ENCODE results near the gene FHIP1B.
A peak's percentile ranks its signal among the peaks of the same experiment; 100 is the strongest.
"Not testable (repeated sequence)": the region's sequence is repeated elsewhere in the genome, so short reads cannot be mapped to it uniquely, and the experiment has no call there.

FHIP1B gene

DNA sequence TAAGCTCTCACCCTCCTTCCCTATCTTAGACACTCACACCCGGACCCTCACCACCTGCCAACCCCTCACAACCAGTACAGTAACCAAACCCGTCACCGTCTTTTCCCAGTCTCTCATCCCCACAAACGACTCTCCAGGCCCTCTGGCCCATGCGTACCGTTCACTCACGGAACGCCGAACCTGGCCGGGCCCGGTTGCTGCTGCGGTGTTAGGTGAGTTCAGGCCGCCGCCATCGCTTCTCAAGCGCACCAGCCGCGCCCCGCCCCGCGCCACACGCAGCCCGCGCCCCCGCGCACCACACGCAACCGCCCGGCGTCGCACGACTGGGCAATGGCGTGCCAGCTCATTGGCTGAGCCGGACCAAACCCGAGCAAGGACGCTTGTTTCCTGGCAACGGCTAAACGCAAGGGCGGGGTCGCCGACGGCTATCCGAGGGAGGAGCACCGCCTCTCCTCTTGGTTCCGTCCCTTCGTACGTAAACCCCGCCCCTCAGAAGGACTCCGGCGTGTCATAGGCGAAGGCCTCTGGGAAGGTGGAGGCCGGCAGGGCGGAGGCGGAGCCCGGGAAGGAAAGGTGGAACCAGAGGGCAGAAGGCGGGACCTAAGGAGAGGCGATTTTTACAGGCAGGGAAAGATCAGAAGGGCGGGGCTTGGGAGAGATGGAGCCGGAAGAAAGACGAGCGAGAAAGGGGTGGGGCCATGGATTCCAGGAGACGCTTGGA lies at the start of gene FHIP1B:
Gene FHIP1B, minus strand, starts transcription at position 250 of the 721 bp plus-strand sequence. CDS start 10,120 bp downstream, outside the sequence.
- DNase-seq = peak; percentile 100

DNA sequence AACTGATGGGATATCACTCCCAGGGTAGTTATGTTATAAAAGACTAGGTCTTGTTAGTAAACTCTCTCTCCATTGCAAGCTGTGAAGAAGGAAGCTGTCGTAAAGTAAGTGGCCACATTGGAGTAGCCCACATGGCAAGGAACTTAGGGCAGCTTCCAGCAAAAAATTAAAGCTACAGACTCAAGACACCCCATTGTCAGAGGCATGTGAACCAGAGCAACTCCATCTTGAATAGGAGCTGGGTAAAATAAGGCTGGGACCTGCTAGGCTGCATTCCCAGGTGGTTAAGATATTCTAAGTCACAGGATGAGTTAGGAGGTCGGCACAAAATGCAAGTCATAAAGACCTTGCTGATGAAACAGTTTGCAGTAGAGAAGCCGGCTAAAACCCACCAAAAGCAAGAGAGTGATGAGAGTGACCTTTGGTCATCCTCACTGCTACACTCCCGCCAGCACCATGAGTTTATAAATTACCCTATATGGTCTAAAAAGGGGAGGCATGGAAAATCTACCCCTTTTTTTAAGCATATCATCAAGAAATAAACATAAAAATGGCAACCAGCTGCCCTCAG lies 49.1 kb upstream of the FHIP1B start:
- no peak for DNase-seq

- not testable (repeated sequence) for DNase-seq
Measured at GRCh38 chr11:6280809-6281208, 46.4 kb upstream of the FHIP1B start.

DNA sequence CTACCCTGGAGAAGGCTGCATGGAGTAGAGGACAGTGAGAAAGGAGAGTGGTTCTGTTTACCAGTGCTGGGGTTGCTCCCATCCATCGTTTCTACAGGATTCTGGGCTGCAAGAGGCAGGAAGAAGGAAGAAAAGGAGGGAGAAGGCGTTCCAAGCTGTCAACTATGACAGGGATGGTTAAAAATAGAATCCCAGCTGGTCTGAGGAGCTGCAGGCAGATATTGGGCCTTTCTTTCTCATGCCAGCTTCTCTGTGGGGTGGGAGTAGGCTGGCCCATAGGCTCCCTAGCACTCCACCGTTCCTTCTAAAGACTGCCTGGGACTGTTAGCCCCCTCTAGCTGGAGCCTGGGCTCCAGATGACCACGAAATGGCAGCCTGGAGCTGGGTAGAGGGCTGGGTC lies 38.8 kb upstream of the FHIP1B start:
- DNase-seq = no peak

DNA sequence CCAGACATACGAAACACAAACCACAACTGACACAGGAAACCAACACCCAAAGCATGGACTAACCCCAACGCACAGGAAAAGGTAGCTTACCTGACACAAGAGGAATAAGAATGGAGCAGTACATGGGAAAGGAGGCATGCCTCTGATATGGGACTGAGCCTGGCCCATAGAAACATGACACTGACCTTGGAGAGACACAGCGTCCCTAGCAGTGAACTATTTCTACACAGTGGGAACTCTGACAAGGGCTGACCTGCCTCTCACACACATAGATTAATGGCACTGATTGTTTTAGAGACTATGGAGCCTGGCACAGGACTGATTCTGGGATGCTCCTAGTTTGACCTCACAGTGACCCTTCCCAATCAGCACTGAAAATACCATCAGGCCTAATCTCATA lies 37.2 kb upstream of the FHIP1B start:
- no peak for DNase-seq

DNA sequence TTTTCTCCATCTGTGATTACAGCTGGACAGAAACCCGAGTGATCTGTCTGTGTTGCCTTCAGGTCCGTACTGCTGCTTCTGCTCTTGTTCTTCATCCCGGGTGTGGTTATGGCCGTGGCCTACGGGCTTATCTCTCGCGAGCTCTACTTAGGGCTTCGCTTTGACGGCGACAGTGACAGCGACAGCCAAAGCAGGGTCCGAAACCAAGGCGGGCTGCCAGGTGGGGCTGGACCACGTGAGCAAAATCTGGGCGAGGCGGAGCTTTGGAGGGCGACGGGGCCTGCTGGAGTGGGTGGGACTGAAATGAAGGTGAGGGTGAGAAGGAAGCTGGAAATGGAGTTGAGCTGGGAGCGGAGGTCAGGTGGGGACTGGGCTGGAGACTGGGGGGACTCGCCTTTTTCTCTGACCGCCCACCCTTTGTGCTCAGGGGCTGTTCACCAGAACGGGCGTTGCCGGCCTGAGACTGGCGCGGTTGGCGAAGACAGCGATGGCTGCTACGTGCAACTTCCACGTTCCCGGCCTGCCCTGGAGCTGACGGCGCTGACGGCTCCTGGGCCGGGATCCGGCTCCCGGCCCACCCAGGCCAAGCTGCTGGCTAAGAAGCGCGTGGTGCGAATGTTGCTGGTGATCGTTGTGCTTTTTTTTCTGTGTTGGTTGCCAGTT lies 36.3 kb upstream of the FHIP1B start:
- DNase-seq = no peak

DNA sequence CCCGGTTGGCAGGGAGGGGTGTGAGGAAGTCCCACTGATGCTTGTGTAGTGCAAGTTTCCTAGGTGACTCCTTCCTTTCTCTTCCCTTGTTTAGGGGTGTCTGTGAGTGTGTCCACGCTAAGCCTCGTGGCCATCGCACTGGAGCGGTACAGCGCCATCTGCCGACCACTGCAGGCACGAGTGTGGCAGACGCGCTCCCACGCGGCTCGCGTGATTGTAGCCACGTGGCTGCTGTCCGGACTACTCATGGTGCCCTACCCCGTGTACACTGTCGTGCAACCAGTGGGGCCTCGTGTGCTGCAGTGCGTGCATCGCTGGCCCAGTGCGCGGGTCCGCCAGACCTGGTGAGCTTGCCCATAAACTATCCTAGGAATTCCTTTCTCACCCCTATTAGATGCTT lies 35.6 kb upstream of the FHIP1B start:
- DNase-seq = no peak

- no peak for DNase-seq
Measured at GRCh38 chr11:6268820-6269219, 34.4 kb upstream of the FHIP1B start.

DNA sequence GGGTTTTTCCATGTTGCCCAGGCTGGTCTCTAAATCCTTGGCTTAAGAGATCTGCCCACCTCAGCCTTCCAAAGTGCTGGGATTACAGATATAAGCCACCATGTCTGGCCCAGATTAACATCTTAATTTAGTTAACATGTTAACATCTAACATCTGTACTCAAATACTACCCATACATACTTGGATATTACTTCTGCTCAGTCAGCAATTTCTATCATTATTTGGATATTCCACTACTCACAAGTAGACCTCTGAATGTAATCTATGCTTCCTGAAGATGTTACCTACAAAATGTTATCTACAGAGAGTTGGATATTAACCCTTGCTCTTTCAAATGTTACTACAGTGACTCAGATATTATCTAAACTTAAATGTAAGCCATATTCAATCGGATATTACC lies 29.2 kb upstream of the FHIP1B start:
- no peak for DNase-seq

- DNase-seq = no peak
Measured at GRCh38 chr11:6260207-6260726, 25.8 kb upstream of the FHIP1B start.

DNA sequence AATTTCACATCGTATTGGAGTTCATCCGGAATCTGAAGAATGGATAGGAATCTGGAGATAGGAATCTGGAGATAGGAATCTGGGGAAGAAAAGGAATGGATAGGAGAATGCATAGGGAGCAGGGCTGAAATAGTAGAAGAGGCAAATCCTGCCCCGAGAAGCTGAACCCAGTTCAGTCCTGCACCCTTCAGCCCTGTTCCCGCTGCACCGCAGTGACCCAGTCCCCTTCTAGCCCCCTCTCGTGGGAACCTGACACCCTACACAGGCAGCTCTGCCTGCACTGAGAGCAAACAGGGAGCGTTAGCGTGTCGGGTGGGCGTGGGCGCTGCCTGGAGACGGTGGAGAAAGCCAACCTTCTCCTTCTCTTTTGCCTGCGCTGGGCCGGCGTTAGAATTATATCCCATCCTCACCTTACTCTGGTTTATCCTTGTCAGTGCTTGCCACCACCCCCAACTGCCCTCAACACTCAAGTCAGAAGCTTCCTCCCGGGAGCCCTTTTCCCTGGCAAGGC lies 24.2 kb upstream of the FHIP1B start:
- DNase-seq = no peak

DNA sequence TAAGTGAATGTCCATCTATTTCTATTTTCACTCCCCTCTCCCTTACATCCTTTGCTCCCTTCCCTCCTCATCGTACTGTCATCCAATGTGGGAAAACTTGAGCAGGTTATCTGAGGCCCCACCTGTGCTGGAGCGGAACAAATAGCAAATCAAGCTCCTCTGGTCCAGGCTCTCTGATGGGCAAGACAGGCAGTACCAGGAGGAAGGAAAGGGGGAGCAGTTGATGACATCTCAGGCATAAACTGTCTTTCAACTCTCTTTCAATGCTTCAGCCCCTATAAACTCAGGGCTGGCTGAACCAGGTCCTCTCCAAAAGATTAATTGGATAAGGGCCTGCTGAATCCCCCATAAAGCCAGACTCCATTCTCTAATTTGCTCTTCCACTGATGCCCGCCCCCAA lies 23.7 kb upstream of the FHIP1B start:
- no peak for DNase-seq

DNA sequence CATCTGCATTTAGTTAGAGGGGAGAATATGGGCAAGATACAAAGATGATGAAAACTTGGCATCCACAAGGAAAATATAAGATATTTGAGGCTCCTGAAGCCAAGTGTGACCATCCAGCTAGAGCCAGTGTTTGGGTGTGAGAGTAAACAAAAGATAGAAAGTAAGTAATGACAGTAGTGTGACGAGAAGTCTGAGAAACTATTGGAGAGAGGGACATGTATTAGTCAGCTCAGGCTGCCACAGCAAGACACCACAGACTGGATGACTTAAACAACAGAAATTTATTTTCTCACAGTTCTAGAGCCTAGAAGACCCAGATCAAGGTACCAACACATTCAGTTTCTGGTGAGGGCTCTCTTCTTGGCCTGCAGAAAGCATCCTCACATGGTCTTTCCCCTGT lies 18.8 kb upstream of the FHIP1B start:
- DNase-seq = no peak

GRCh38 chr11:6251990-6252473 lies 17.6 kb upstream of the FHIP1B start:
- DNase-seq = no peak

DNA sequence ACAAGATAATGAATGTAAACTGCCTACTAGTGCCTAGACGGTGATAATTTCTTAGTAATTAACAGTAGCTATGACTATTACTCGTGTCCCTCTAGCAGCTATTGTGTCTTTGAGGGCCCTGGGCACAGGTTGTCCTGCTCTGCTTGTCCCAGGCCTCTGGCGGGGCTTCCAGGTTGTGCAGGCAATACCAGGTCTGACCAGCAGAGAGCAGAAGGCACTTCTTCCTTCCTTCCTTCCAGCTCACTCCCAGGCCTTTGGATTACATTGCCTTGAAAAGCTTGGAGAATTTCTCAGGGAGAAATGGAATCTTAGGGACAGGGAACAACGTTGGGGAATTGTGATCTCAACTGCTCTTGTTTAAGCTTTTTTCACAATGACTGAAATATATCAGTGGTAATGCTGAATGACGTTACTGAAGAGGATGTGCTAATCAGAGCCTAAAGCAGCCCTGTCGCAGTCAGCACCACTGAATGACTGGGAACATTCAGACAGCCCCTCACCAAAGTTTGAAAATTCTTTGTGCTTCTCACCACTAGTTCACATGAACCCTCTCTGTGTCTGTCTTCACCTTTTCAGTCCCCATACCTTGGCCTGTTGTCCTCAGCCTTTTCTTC lies 16.8 kb upstream of the FHIP1B start:
- DNase-seq = peak; percentile 30

GRCh38 chr11:6249770-6250555 lies 15.5 kb upstream of the FHIP1B start:
- DNase-seq = no peak

GRCh38 chr11:6248897-6249296 lies 14.5 kb upstream of the FHIP1B start:
- DNase-seq = not testable (repeated sequence)

DNA sequence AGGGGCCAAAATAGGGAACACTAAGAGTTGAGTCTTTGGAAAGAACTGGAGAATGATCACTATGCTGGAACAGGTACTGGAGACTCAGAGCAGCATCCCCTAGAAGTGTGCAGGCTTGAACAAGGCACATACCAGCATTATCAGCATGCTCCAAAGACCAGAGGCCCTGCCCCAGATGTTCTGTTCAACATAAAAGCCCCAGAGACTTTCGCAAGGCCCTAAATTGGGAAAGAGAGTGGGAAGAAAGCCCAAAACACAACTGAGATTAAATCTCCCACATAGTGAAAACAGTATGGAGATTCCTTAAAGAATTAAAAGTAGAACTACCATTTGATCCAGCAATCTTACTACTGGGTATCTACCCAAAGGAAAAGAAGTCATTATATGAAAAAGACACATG lies 13.8 kb upstream of the FHIP1B start:
- DNase-seq = no peak

- DNase-seq = no peak
Measured at GRCh38 chr11:6245536-6245935, 11.1 kb upstream of the FHIP1B start.

DNA sequence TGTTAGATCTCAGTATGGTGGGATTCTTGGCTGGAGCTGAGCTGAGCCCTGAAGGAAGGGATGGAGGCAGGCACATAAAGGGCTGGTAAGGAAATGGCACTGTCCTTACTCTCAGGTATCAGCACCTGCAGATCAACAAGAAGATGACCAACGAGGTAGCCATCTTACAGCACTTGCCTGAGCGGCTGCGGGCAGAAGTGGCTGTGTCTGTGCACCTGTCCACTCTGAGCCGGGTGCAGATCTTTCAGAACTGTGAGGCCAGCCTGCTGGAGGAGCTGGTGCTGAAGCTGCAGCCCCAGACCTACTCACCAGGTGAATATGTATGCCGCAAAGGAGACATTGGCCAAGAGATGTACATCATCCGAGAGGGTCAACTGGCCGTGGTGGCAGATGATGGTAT lies 6.9 kb upstream of the FHIP1B start:
- no peak for DNase-seq

DNA sequence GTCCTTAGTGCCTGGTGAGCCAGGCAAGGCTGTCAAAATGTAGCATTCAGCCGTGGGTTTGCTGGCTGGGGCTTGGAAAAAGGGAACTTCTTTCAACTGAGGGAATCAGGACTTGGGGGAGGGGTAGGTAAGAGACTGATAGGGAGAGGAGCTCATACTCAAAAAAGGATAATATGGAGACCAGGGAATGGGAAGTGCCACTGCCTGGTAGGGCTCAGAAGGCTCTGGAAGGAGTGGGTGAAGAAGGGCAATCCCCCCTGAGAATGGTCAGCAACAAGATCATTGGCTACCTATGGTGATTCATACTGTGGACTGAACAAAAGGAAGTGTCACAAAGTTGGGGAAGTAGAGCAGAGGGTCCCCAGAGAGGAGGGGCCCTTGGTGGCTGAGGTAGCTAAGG lies 6.3 kb upstream of the FHIP1B start:
- no peak for DNase-seq

DNA sequence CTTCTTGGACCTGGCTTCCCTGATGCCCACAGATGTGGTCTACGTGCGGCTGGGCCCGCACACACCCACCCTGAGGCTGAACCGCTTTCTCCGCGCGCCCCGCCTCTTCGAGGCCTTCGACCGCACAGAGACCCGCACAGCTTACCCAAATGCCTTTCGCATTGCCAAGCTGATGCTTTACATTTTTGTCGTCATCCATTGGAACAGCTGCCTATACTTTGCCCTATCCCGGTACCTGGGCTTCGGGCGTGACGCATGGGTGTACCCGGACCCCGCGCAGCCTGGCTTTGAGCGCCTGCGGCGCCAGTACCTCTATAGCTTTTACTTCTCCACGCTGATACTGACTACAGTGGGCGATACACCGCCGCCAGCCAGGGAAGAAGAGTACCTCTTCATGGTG lies 5.7 kb upstream of the FHIP1B start:
- DNase-seq = no peak

All from CD4-positive, alpha-beta T cell treated with Interleukin-4 for 4 hours (primary cell).